ENCODE results near the gene CAPN3. TPM values are rescaled to one million over a fixed set of nuclear protein-coding genes. Genes with fewer than 3 reads are reported as not detected.

Gene CAPN3
- total RNA-seq, 1 donor from 2014 or later: 5.6 TPM

DNA sequence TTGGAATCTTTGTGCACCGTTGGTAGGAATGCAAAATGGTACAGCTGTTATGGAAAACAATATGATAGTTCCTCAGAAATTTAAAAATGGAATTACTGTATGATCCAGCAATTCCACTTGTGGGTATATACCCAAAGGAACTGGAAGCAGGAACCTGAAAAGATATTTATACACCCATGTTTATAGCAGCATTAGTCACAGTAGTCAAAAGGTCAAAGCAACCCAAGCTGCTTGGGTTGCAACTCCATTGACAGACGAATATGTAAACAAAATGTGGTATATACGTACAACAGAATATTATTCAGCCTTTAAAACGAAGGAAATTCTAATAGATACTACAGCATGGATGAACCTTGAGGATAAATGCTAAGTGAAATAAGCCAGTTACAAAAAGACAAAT is 35.0 kb upstream of the CAPN3 start:
- no peaks in the 10 kb centered on the region for H3K27me3 Mint-ChIP-seq (ENCODE audit: unreplicated experiment)
- no peak for DNase-seq (ENCODE audit: extremely low spot score, unreplicated experiment)
- H3K36me3 Mint-ChIP-seq (ENCODE audit: unreplicated experiment): peaks cover 23% of the 10 kb centered on the region
- no peak overlapping the region for H3K4me3 Mint-ChIP-seq (ENCODE audit: unreplicated experiment)
- H3K4me1 Mint-ChIP-seq (ENCODE audit: unreplicated experiment): no peaks in the 10 kb centered on the region
- no peak overlapping the region for H3K27ac Mint-ChIP-seq (ENCODE audit: unreplicated experiment)
- H3K9me3 Mint-ChIP-seq (ENCODE audit: unreplicated experiment): no peaks in the 10 kb centered on the region
- TF ChIP-seq, protein P1, sequence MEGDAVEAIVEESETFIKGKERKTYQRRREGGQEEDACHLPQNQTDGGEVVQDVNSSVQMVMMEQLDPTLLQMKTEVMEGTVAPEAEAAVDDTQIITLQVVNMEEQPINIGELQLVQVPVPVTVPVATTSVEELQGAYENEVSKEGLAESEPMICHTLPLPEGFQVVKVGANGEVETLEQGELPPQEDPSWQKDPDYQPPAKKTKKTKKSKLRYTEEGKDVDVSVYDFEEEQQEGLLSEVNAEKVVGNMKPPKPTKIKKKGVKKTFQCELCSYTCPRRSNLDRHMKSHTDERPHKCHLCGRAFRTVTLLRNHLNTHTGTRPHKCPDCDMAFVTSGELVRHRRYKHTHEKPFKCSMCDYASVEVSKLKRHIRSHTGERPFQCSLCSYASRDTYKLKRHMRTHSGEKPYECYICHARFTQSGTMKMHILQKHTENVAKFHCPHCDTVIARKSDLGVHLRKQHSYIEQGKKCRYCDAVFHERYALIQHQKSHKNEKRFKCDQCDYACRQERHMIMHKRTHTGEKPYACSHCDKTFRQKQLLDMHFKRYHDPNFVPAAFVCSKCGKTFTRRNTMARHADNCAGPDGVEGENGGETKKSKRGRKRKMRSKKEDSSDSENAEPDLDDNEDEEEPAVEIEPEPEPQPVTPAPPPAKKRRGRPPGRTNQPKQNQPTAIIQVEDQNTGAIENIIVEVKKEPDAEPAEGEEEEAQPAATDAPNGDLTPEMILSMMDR (IDR thresholded peaks at IDR 0.05): no peak

DNA sequence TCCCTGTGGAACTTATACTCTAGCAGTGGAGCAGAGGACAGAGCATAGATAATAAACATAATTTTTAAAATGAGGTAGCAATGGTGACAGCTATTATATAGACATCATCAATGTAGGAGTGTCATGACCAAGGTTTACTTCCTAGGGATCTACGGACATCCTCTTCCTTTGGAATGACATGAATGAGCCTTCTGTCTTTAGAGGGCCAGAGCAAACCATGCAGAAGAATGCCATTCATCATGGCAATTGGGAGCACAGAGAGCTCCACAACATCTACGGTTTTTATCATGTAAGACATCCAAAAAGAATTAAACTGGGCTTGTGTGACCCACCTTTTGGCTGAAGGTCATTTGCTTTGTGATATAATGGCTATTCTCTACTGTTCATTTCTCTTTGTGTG is 30.1 kb upstream of the CAPN3 start:
- no peak overlapping the region for H3K27ac Mint-ChIP-seq (ENCODE audit: unreplicated experiment)
- no peaks in the 10 kb centered on the region for H3K27me3 Mint-ChIP-seq (ENCODE audit: unreplicated experiment)
- no peak overlapping the region for H3K4me3 Mint-ChIP-seq (ENCODE audit: unreplicated experiment)
- no peak for DNase-seq (ENCODE audit: extremely low spot score, unreplicated experiment)
- H3K36me3 Mint-ChIP-seq (ENCODE audit: unreplicated experiment): peaks cover 19% of the 10 kb centered on the region
- no peaks in the 10 kb centered on the region for H3K9me3 Mint-ChIP-seq (ENCODE audit: unreplicated experiment)
- no peaks in the 10 kb centered on the region for H3K4me1 Mint-ChIP-seq (ENCODE audit: unreplicated experiment)
- TF ChIP-seq, protein P1 (IDR thresholded peaks at IDR 0.05): no peak

GRCh38 chr15:42329992-42330391 is 29.3 kb upstream of the CAPN3 start:
- Mint-ChIP-seq H3K4me3 (ENCODE audit: unreplicated experiment) (no peak overlapping the region), H3K36me3 (ENCODE audit: unreplicated experiment) (peaks cover 25% of the 10 kb centered on the region), H3K27me3 (ENCODE audit: unreplicated experiment) (no peaks in the 10 kb centered on the region), H3K27ac (ENCODE audit: unreplicated experiment) (no peak overlapping the region), H3K9me3 (ENCODE audit: unreplicated experiment) (peaks cover 6% of the 10 kb centered on the region), H3K4me1 (ENCODE audit: unreplicated experiment) (no peaks in the 10 kb centered on the region)
- TF ChIP-seq, protein P1 (IDR thresholded peaks at IDR 0.05): no peak
- no peak for DNase-seq (ENCODE audit: extremely low spot score, unreplicated experiment)

DNA sequence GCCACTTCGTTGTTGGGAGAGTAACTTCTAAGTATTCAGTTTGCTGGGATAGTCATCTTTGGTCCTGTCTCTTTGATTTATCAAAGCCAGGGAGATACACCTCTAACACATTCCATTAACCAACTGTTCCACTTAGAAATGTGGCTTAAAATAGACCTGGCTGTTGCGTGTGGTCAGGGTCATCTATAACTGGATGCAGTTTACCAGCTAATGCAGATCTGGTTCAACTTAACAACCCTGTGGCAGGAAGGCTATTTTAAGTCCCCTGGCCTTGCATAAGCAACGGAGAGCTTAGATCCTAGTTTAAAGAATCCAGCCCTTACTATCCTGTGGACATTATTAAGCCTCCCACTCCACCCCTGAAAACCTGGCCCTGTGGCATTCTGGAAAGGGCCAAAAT is 28.1 kb upstream of the CAPN3 start:
- Mint-ChIP-seq H3K4me3 (ENCODE audit: unreplicated experiment) (no peak overlapping the region), H3K9me3 (ENCODE audit: unreplicated experiment) (peaks cover 17% of the 10 kb centered on the region), H3K4me1 (ENCODE audit: unreplicated experiment) (no peaks in the 10 kb centered on the region), H3K27ac (ENCODE audit: unreplicated experiment) (no peak overlapping the region), H3K36me3 (ENCODE audit: unreplicated experiment) (peaks cover 35% of the 10 kb centered on the region), H3K27me3 (ENCODE audit: unreplicated experiment) (no peaks in the 10 kb centered on the region)
- TF ChIP-seq, protein P1 (IDR thresholded peaks at IDR 0.05): no peak
- DNase-seq (ENCODE audit: extremely low spot score, unreplicated experiment): no peak

- TF ChIP-seq, protein P1 (IDR thresholded peaks at IDR 0.05): no peak
- Mint-ChIP-seq H3K4me1 (ENCODE audit: unreplicated experiment) (no peaks in the 10 kb centered on the region), H3K36me3 (ENCODE audit: unreplicated experiment) (peaks cover 34% of the 10 kb centered on the region), H3K9me3 (ENCODE audit: unreplicated experiment) (peaks cover 24% of the 10 kb centered on the region), H3K27me3 (ENCODE audit: unreplicated experiment) (no peaks in the 10 kb centered on the region), H3K4me3 (ENCODE audit: unreplicated experiment) (no peak overlapping the region), H3K27ac (ENCODE audit: unreplicated experiment) (no peak overlapping the region)
- no peak for DNase-seq (ENCODE audit: extremely low spot score, unreplicated experiment)
These were observed 27.0 kb upstream of the CAPN3 start for GRCh38 chr15:42332331-42332730.
